HEK293T (cell line): ENCODE results near the gene UTF1.
"Not testable (repeated sequence)": the region's sequence is repeated elsewhere in the genome, so short reads cannot be mapped to it uniquely, and the experiment has no call there.

Source experiments
- CTCF ChIA-PET: fragments of 350-600 bp; formaldehyde crosslinking; extraction: SDS; loops from one replicate; lab custom pipeline; 2021; ENCODE audit warnings: antibody characterized with exemption, inconsistent platforms; lab: Yijun Ruan, JAX
- POLR2A ChIA-PET: fragments of 350-600 bp; formaldehyde crosslinking; extraction: SDS; loops from one replicate; lab custom pipeline; 2020; ENCODE audit warnings: antibody characterized with exemption, inconsistent platforms; lab: Yijun Ruan, JAX
- DNase-seq: peaks from one replicate; pipeline ENCODE4 v3.0.0; 2012; ENCODE audit warnings: mixed read lengths; ENCODE audit errors: extremely low spot score
- ARNT ChIP-seq: fragments of 450-650 bp; IDR thresholded peaks from 2 replicates; pipeline ENCODE4 v1.6.1; 2017; ENCODE audit warnings: mild to moderate bottlenecking
- BHLHE40 ChIP-seq: fragments of 450-650 bp; IDR thresholded peaks from 2 replicates; pipeline ENCODE4 v1.6.1; 2016; ENCODE audit warnings: mild to moderate bottlenecking, moderate library complexity, borderline replicate concordance
- CTBP1 ChIP-seq: fragments of 450-650 bp; IDR thresholded peaks from 2 replicates; pipeline ENCODE4 v1.6.1; 2016; ENCODE audit warnings: borderline replicate concordance
- ELF4 ChIP-seq: fragments of 450-650 bp; IDR thresholded peaks from 2 replicates; pipeline ENCODE4 v1.6.1; 2017; ENCODE audit warnings: antibody characterized with exemption
- FOXA1 ChIP-seq: fragments of 450-650 bp; IDR thresholded peaks from 2 replicates; pipeline ENCODE4 v1.6.1; 2016; ENCODE audit warnings: mild to moderate bottlenecking
- FOXK2 ChIP-seq: fragments of 450-650 bp; IDR thresholded peaks from 2 replicates; pipeline ENCODE4 v1.6.1; 2016; ENCODE audit warnings: mild to moderate bottlenecking
- FOXM1 ChIP-seq: fragments of 450-650 bp; IDR thresholded peaks from 2 replicates; pipeline ENCODE4 v1.6.1; 2017; ENCODE audit warnings: mild to moderate bottlenecking, borderline replicate concordance
- HDGF ChIP-seq: fragments of 450-650 bp; IDR thresholded peaks from 2 replicates; pipeline ENCODE4 v1.6.1; 2017; ENCODE audit warnings: antibody characterized with exemption, borderline replicate concordance
- L3MBTL2 ChIP-seq: fragments of 450-650 bp; conservative IDR thresholded peaks from 2 replicates; pipeline ENCODE4 v1.6.1; 2016; ENCODE audit warnings: mild to moderate bottlenecking
- LEF1 ChIP-seq: fragments of 450-650 bp; IDR thresholded peaks from 2 replicates; pipeline ENCODE4 v1.6.1; 2017; ENCODE audit warnings: mild to moderate bottlenecking, borderline replicate concordance
- NFRKB ChIP-seq: fragments of 450-650 bp; IDR thresholded peaks from 2 replicates; pipeline ENCODE4 v1.6.1; 2016; ENCODE audit warnings: mild to moderate bottlenecking, moderate library complexity
- SP1 ChIP-seq: fragments of 450-650 bp; IDR thresholded peaks from 2 replicates; pipeline ENCODE4 v1.6.1; 2017
- SUZ12 ChIP-seq: fragments of 450-650 bp; IDR thresholded peaks from 2 replicates; pipeline ENCODE4 v1.6.1; 2016; ENCODE audit warnings: mild to moderate bottlenecking
- TARDBP ChIP-seq: fragments of 450-650 bp; IDR thresholded peaks from 2 replicates; pipeline ENCODE4 v1.6.1; 2016
- ZNF384 ChIP-seq: fragments of 450-650 bp; IDR thresholded peaks from 2 replicates; pipeline ENCODE4 v1.6.1; 2016
- TF ChIP-seq, protein P1 (sequence below): fragments of 450-650 bp; IDR thresholded peaks from 2 replicates; pipeline ENCODE4 v1.6.1; 2016

The UTF1 gene

GRCh38 chr10:133219782-133220181 is 10.2 kb upstream of the UTF1 start:
- DNase-seq: no peak
- no peak for TF ChIP-seq FOXA1
- TF ChIP-seq CTBP1: no peak
- no peak for TF ChIP-seq FOXK2
- TF ChIP-seq BHLHE40: no peak
- no peak for TF ChIP-seq LEF1
- TF ChIP-seq ELF4: no peak
- TF ChIP-seq HDGF: no peak
- TF ChIP-seq TARDBP: no peak
- TF ChIP-seq L3MBTL2: no peak
- no peak for TF ChIP-seq SUZ12
- no peak for TF ChIP-seq ZNF384
- POLR2A ChIA-PET: interaction anchor here (1.2 kb wide), 1 partner anchor 38 kb away, joined by 3 read pairs; no protein-coding TSS in a partner anchor
- CTCF ChIA-PET: no interaction called here

- TF ChIP-seq, protein P1, sequence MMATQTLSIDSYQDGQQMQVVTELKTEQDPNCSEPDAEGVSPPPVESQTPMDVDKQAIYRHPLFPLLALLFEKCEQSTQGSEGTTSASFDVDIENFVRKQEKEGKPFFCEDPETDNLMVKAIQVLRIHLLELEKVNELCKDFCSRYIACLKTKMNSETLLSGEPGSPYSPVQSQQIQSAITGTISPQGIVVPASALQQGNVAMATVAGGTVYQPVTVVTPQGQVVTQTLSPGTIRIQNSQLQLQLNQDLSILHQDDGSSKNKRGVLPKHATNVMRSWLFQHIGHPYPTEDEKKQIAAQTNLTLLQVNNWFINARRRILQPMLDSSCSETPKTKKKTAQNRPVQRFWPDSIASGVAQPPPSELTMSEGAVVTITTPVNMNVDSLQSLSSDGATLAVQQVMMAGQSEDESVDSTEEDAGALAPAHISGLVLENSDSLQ: no peak
- no peak for TF ChIP-seq FOXA1
- no peak for TF ChIP-seq LEF1
- TF ChIP-seq NFRKB: no peak
- TF ChIP-seq SP1: no peak
- TF ChIP-seq ZNF384: no peak
- TF ChIP-seq BHLHE40: no peak
- TF ChIP-seq ELF4: no peak
- CTCF ChIA-PET: no interaction called here
- POLR2A ChIA-PET: no interaction called here
- no peak for DNase-seq
Observed at GRCh38 chr10:133221331-133221730, 8.7 kb upstream of the UTF1 start.

- POLR2A ChIA-PET, CTCF ChIA-PET, DNase-seq: not testable (repeated sequence)
Observed at GRCh38 chr10:133221756-133222155, 8.3 kb upstream of the UTF1 start.

DNA sequence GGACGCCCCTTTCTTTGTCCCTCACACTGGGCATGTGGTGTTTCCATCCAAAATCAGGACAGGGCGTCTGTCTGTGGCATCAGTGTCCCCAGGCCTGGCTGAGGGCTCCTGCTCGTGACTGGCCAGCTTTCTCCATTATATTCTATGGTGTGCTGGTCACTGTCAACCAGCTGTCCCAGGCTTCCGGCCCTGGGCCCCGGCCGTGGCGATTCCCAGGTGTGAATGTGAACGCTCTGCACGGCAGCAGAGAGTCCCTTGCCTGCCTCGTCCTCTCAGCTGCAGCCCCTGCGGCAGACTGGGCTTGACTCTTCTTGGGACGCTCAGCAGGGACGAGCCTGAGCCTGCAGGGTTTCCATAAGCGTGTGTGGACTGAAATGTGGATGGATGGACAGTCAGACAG is 5.9 kb upstream of the UTF1 start:
- no peak for TF ChIP-seq SUZ12
- no peak for TF ChIP-seq LEF1
- no peak for TF ChIP-seq ELF4
- TF ChIP-seq ARNT: no peak
- TF ChIP-seq NFRKB: no peak
- TF ChIP-seq CTBP1: no peak
- no peak for TF ChIP-seq SP1
- TF ChIP-seq ZNF384: no peak
- TF ChIP-seq, protein P1: no peak
- TF ChIP-seq BHLHE40: no peak
- TF ChIP-seq FOXA1: no peak
- TF ChIP-seq FOXK2: no peak
- no peak for TF ChIP-seq L3MBTL2
- no peak for TF ChIP-seq HDGF
- no peak for TF ChIP-seq TARDBP
- no peak for TF ChIP-seq FOXM1
- POLR2A ChIA-PET: no interaction called here
- no peak for DNase-seq
- CTCF ChIA-PET: no interaction called here

DNA sequence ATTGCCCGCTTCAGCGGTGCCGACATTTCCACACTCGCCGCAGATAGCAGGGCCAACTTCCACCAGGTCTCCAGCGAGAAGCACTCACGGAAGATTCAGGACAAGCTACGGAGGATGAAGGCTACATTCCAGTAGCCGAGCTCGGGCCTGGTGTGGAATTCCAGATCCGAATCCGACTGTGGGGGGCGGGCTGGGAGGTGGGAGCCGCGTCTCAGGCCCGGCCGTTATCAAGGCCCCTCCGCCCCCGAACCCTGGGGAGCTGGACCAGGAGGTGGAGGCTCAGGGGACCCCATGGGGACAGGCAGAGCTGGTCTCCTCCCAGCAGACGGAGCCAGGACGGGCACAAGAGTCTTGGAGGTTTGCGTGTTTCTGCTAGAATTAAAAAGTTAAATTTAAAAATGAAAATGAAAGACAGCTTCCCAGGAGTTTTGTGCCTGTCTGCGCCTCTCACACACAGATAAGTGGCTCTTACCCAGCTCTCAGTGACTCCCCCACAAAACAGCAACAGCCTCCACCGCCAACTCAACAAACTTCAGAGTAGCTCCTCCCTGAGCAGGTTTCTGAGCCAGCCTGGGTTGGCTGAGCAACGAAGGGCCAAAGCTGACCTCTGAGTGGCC is 5.2 kb upstream of the UTF1 start:
- no peak for DNase-seq
- TF ChIP-seq ZNF384 (no peak), FOXM1 (no peak), SP1 (no peak), TARDBP (no peak), CTBP1 (no peak), LEF1 (no peak), BHLHE40 (no peak), FOXA1 (no peak), NFRKB (no peak), ARNT (no peak), L3MBTL2 (no peak), ELF4 (no peak), HDGF (no peak), SUZ12 (no peak), FOXK2 (no peak)
- TF ChIP-seq, protein P1: no peak
- ChIA-PET CTCF (no interaction called here), POLR2A (no interaction called here)

DNA sequence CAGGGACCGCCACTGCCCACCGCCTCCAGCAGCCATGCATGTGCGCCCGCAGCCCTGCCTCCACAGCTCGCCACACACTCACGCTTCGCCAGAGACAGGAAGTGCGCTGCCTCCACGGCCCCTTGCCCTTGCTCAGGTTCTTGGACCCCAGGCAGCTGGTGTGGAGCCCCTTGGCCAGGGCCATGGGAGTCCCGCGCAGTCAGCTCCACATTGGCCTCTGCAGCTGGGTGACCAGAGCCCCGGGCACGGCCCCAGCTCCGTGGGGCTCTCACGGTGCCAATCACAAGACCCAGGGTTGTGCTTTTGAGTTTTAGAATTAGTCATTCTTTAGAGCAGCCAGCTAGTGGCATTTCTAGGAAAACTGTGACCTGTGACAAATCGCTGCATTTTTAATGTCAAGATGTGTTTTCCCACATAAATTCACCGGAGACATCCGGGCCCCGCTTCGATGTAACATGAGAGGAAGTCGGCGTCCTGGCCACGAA is 4.3 kb upstream of the UTF1 start:
- TF ChIP-seq ARNT (no peak), NFRKB (no peak), ZNF384 (no peak), L3MBTL2 (no peak), SUZ12 (no peak), TARDBP (no peak), LEF1 (no peak), BHLHE40 (no peak), FOXK2 (no peak), FOXA1 (no peak), CTBP1 (no peak), FOXM1 (no peak), SP1 (no peak), HDGF (no peak), ELF4 (no peak)
- TF ChIP-seq, protein P1: no peak
- no peak for DNase-seq
- POLR2A ChIA-PET: interaction anchor here (0.8 kb wide), 1 partner anchor 14 kb away, joined by 3 read pairs; no protein-coding TSS in a partner anchor
- CTCF ChIA-PET: no interaction called here
